Fibroblast of pulmonary artery (primary cell): ENCODE results near the gene C22orf23.

ENCODE experiments used
- DNase-seq: peaks from one replicate; pipeline ENCODE4 v3.0.0-alpha.2; 2010; ENCODE audit warnings: low read depth
- H3K4me3 ChIP-seq: replicated peaks from 2 replicates; pipeline ENCODE4 v1.5.1; 2011; ENCODE audit warnings: low read depth, mild to moderate bottlenecking, control low read depth, low read length, moderate library complexity
- CTCF ChIP-seq: IDR thresholded peaks from 2 replicates; pipeline ENCODE4 v1.5.1; 2011; ENCODE audit warnings: mild to moderate bottlenecking, control low read depth, low read length, inconsistent platforms; ENCODE audit errors: missing control alignments

Gene C22orf23

GRCh38 chr22:37953437-37954179 lies at the start of gene C22orf23, which contains the start of gene POLR2F:
Gene C22orf23 (minus strand): TSS chr22:37953601. CDS start chr22:37953149, 452 bp downstream.
Gene POLR2F (plus strand): TSS chr22:37953699. CDS start chr22:37953788, 89 bp downstream.
- TF ChIP-seq CTCF = no peak
- peak within 1 kb of the TSS; percentile 99 for H3K4me3 ChIP-seq
- DNase-seq = peak; percentile 96

- TF ChIP-seq CTCF = no peak
- DNase-seq = peak; percentile 64
- H3K4me3 ChIP-seq = no peak overlapping the region
Observed at GRCh38 chr22:37999640-38000272, 46.4 kb upstream of the C22orf23 start.

- no peak overlapping the region for H3K4me3 ChIP-seq
- TF ChIP-seq CTCF = no peak
- DNase-seq = no peak
Observed at GRCh38 chr22:37999236-37999635, 45.8 kb upstream of the C22orf23 start.

- TF ChIP-seq CTCF = no peak
- no peak overlapping the region for H3K4me3 ChIP-seq
- no peak for DNase-seq
Observed at GRCh38 chr22:37998543-37998942, 45.1 kb upstream of the C22orf23 start.

- no peak for TF ChIP-seq CTCF
- H3K4me3 ChIP-seq = no peak overlapping the region
- DNase-seq = no peak
Observed at GRCh38 chr22:37996515-37997246, 43.3 kb upstream of the C22orf23 start.

- no peak overlapping the region for H3K4me3 ChIP-seq
- no peak for TF ChIP-seq CTCF
- DNase-seq = no peak
Observed at GRCh38 chr22:37996079-37996478, 42.7 kb upstream of the C22orf23 start.
